Activated CD8-positive, alpha-beta memory T cell treated with anti-CD3 and anti-CD28 coated beads, Interleukin-2, amount 50 U/mL, for 24 hours (primary cell): ENCODE data around the gene KIF18B.

Source experiments
- DNase-seq: peaks from one replicate; pipeline ENCODE4 v3.0.0-alpha.2; 2020; ENCODE audit errors: extremely low read depth

Gene KIF18B

GRCh38 chr17:44875761-44876160 lies 71.8 kb downstream of the KIF18B start:
- DNase-seq, result no peak
